Measurements from ENCODE around the gene TMEM255B.

The TMEM255B gene

GRCh38 chr13:113754691-113755090 lies 4.3 kb upstream of the TMEM255B start:
- Histone ChIP-seq H2AFZ (ENCODE audit: low read depth, low read length, severe bottlenecking) (no peak overlapping the region), H3K4me2 (ENCODE audit: low read depth, low read length, poor library complexity, severe bottlenecking) (no peak overlapping the region), H3K4me3 (ENCODE audit: insufficient read depth, low read length, poor library complexity, severe bottlenecking) (no peak overlapping the region), H3K79me2 (ENCODE audit: insufficient read depth, low read length) (no peaks in the 10 kb centered on the region), H4K20me1 (ENCODE audit: low read depth, low read length) (no peaks in the 10 kb centered on the region), H3K36me3 (ENCODE audit: low read length) (no peaks in the 10 kb centered on the region), H3K9me2 (replicated peaks; ENCODE audit: insufficient read depth, low read length) (no peaks in the 10 kb centered on the region), H3K9ac (ENCODE audit: low read length) (no peak overlapping the region), H3K27ac (ENCODE audit: low read depth, low read length) (no peak overlapping the region), H3K27me3 (ENCODE audit: low read length) (no peaks in the 10 kb centered on the region; the same call in 1 of the 2 replicates), H3K9me3 (ENCODE audit: insufficient read depth, low read length) (peaks cover 14% of the 10 kb centered on the region; the same call in 1 of the 2 replicates), H3F3A (ENCODE audit: insufficient read depth) (no peaks in the 10 kb centered on the region)
- no peak for TF ChIP-seq EZH2phosphoT487 (conservative IDR thresholded peaks at IDR 0.05; ENCODE audit: low read length)
- TF ChIP-seq CTCF (IDR thresholded peaks at IDR 0.05; ENCODE audit: insufficient read depth, low read length, poor library complexity, severe bottlenecking): no peak

DNA sequence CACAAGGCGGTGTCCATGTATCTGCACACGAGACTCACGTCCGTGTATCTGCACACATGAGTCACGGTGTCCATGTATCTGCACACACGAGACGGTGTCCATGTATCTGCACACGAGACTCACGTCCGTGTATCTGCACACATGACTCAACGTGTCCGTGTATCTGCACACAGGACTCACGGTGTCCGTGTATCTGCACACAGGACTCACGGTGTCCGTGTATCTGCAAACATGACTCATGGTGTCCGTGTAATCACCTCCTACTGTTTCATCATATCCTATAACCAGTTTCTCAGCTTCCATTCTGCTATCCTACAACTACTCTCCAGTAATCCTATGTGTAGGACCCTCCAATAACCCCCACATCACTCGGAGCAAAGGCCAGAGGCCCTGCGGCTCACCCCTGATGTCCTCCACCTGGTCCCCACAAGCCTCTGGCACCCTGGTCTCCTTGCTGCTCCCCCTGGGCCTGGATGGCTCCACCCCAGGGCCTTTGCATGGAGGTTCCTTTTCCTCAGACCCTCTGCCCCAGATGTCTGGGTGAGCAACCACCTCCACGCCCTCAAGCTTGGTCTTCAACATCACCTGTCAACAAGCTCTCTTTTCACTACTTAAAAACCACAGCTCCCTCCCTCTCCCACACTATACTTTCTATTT lies 2.5 kb upstream of the TMEM255B start:
- Histone ChIP-seq H3K4me2 (ENCODE audit: low read depth, low read length, poor library complexity, severe bottlenecking) (no peak overlapping the region), H3K27ac (ENCODE audit: low read depth, low read length) (no peak overlapping the region), H2AFZ (ENCODE audit: low read depth, low read length, severe bottlenecking) (no peak overlapping the region), H3K9me3 (ENCODE audit: insufficient read depth, low read length) (0 out of 2 replicates have a peak, but pooled peaks cover 2% of the 10 kb centered on the region), H3K27me3 (ENCODE audit: low read length) (no peaks in the 10 kb centered on the region; the same call in 1 of the 2 replicates), H3K79me2 (ENCODE audit: insufficient read depth, low read length) (no peaks in the 10 kb centered on the region), H3K9ac (ENCODE audit: low read length) (no peak overlapping the region), H3K4me3 (ENCODE audit: insufficient read depth, low read length, poor library complexity, severe bottlenecking) (no peak overlapping the region), H3K9me2 (replicated peaks; ENCODE audit: insufficient read depth, low read length) (no peaks in the 10 kb centered on the region), H4K20me1 (ENCODE audit: low read depth, low read length) (no peaks in the 10 kb centered on the region), H3F3A (ENCODE audit: insufficient read depth) (no peaks in the 10 kb centered on the region), H3K36me3 (ENCODE audit: low read length) (no peaks in the 10 kb centered on the region)
- TF ChIP-seq CTCF (IDR thresholded peaks at IDR 0.05; ENCODE audit: insufficient read depth, low read length, poor library complexity, severe bottlenecking): no peak
- no peak for TF ChIP-seq EZH2phosphoT487 (conservative IDR thresholded peaks at IDR 0.05; ENCODE audit: low read length)

GRCh38 chr13:113759525-113760137 lies 605 bp downstream of the TMEM255B start:
- Histone ChIP-seq H2AFZ (ENCODE audit: low read depth, low read length, severe bottlenecking) (peak overlapping the region; percentile 95), H3K79me2 (ENCODE audit: insufficient read depth, low read length) (no peaks in the 10 kb centered on the region), H3K36me3 (ENCODE audit: low read length) (no peaks in the 10 kb centered on the region), H3K4me2 (ENCODE audit: low read depth, low read length, poor library complexity, severe bottlenecking) (peak overlapping the region; percentile 89), H4K20me1 (ENCODE audit: low read depth, low read length) (no peaks in the 10 kb centered on the region), H3K4me3 (ENCODE audit: insufficient read depth, low read length, poor library complexity, severe bottlenecking) (peak overlapping the region; percentile 74), H3K27me3 (ENCODE audit: low read length) (no peaks in the 10 kb centered on the region; the same call in 1 of the 2 replicates), H3K9me2 (replicated peaks; ENCODE audit: insufficient read depth, low read length) (no peaks in the 10 kb centered on the region), H3K9me3 (ENCODE audit: insufficient read depth, low read length) (no peaks in the 10 kb centered on the region), H3K9ac (ENCODE audit: low read length) (peak overlapping the region; percentile 60), H3F3A (ENCODE audit: insufficient read depth) (no peaks in the 10 kb centered on the region), H3K27ac (ENCODE audit: low read depth, low read length) (no peak overlapping the region)
- TF ChIP-seq EZH2phosphoT487 (conservative IDR thresholded peaks at IDR 0.05; ENCODE audit: low read length) (no peak), CTCF (IDR thresholded peaks at IDR 0.05; ENCODE audit: insufficient read depth, low read length, poor library complexity, severe bottlenecking) (no peak)

Data from SU-DHL-6 (cell line).